ENCODE measurements around the gene ATAT1.

GRCh38 chr6:30688569-30688968 is 61.9 kb downstream of the ATAT1 start:
- TF ChIP-seq CTCF (IDR thresholded peaks at IDR 0.05) (no peak), POLR2A (IDR thresholded peaks at IDR 0.05) (no peak)

Data from adrenal gland (tissue), 5 donors.